Endothelial cell of umbilical vein (primary cell): ENCODE results near the gene ATAD2B. TPM values are rescaled to one million over a fixed set of nuclear protein-coding genes. Genes with fewer than 3 reads are reported as not detected.

Experiments
- BruUV-seq: library from RNA; stranded (reverse); fragments of 400-500 nt; replicated peaks from 2 replicates; lab custom pipeline; 2021; lab: Mats Ljungman, UMichigan
- CTCF ChIA-PET: fragments of 300-600, 350-600 bp; sonication (Branson Sonifier 250); formaldehyde crosslinking; loops from one replicate; lab custom pipeline; 2021; ENCODE audit warnings: antibody characterized with exemption, inconsistent platforms; lab: Charles Lee
- POLR2A ChIA-PET: fragments of 300-600, 350-600 bp; sonication (Branson Sonifier 250); formaldehyde crosslinking; loops from one replicate; lab custom pipeline; 2021; ENCODE audit warnings: antibody characterized with exemption, inconsistent platforms; lab: Charles Lee
- DNase-seq: peaks from one replicate; pipeline ENCODE4 v3.0.0-alpha.2; 2011; ENCODE audit warnings: low read depth, low spot score
- FAIRE-seq: peaks from 2 replicates; lab custom pipeline; 2011; peaks lifted over from hg19 to GRCh38; lab: Jason Lieb, UNC
- H2AFZ ChIP-seq: 2 replicates; pipeline ENCODE4 v1.6.0; 2012; ENCODE audit warnings: low read depth, low read length, control low read depth, inconsistent platforms
- H3K27ac ChIP-seq: 2 replicates; pipeline ENCODE4 v1.5.1; 2011; ENCODE audit warnings: low read depth, mild to moderate bottlenecking, control low read depth, low read length, moderate library complexity; ENCODE audit not compliant: insufficient read depth
- H3K27me3 ChIP-seq, 2 experiments: 2 replicates each; pipeline versions ENCODE4 v1.6.0 to v1.6.1; 2011; ENCODE audit warnings: low read length in 2 of 2, mixed read lengths in 1 of 2; ENCODE audit not compliant: control insufficient read depth in 2 of 2, insufficient read depth in 2 of 2
- H3K36me3 ChIP-seq, 2 experiments: 2 replicates in 1 of 2; 3 replicates in 1 of 2; pipeline ENCODE4 v1.5.1; 2011; ENCODE audit warnings: low read length in 2 of 2, mild to moderate bottlenecking in 1 of 2, moderate library complexity in 1 of 2; ENCODE audit not compliant: control insufficient read depth in 2 of 2, insufficient read depth in 2 of 2; ENCODE audit errors: extremely low read depth in 1 of 2
- H3K4me1 ChIP-seq: 3 replicates; pipeline ENCODE4 v1.5.1; 2011; ENCODE audit warnings: mild to moderate bottlenecking, low read length; ENCODE audit not compliant: control insufficient read depth, insufficient read depth; ENCODE audit errors: extremely low read depth
- H3K4me2 ChIP-seq: 2 replicates; pipeline ENCODE4 v1.6.1; 2011; ENCODE audit warnings: low read length, control low read depth, mixed read lengths; ENCODE audit not compliant: insufficient read depth
- H3K4me3 ChIP-seq, 3 experiments: fragments of 200-600 bp in 1 of 3; sonication (generic), shearing (Covaris generic) in 1 of 3; replicated peaks in 1 of 3; 2 replicates each; pipeline ENCODE4 v1.5.1; 2011 to 2016; ENCODE audit warnings: control low read depth in 3 of 3, low read length in 3 of 3, mild to moderate bottlenecking in 2 of 3, inconsistent platforms in 1 of 3, low read depth in 1 of 3, moderate library complexity in 1 of 3; ENCODE audit not compliant: insufficient read depth in 1 of 3
- H3K79me2 ChIP-seq: 2 replicates; pipeline ENCODE4 v1.6.0; 2012; ENCODE audit warnings: low read length, inconsistent platforms; ENCODE audit not compliant: control insufficient read depth, insufficient read depth
- H3K9ac ChIP-seq: replicated peaks from 2 replicates; pipeline ENCODE3; 2011; ENCODE audit warnings: low read length, control low read depth; ENCODE audit not compliant: insufficient read depth; ENCODE audit errors: extremely low read depth
- H3K9me1 ChIP-seq: replicated peaks from 3 replicates; pipeline ENCODE4 v1.6.0; 2011; ENCODE audit warnings: mild to moderate bottlenecking, low read length; ENCODE audit not compliant: control insufficient read depth, insufficient read depth; ENCODE audit errors: extremely low read depth
- H3K9me3 ChIP-seq: replicated peaks from 2 replicates; pipeline ENCODE4 v1.5.1; 2012; ENCODE audit warnings: low read length, inconsistent platforms; ENCODE audit not compliant: control insufficient read depth, insufficient read depth
- H4K20me1 ChIP-seq: replicated peaks from 2 replicates; pipeline ENCODE3; 2011; ENCODE audit warnings: mild to moderate bottlenecking, low read length; ENCODE audit not compliant: control insufficient read depth, insufficient read depth; ENCODE audit errors: extremely low read depth
- CTCF ChIP-seq, 2 donors: IDR thresholded peaks; 1 replicate in 1 of 2; 2 replicates in 1 of 2; pipeline ENCODE4 v1.5.1; 2011; ENCODE audit warnings: low read length in 2 of 2, mild to moderate bottlenecking in 2 of 2, moderate library complexity in 2 of 2, control low read depth in 1 of 2, inconsistent platforms in 1 of 2, low read depth in 1 of 2; ENCODE audit not compliant: insufficient read depth in 1 of 2; ENCODE audit errors: extremely low read depth in 1 of 2
- EZH2 ChIP-seq: IDR thresholded peaks from 2 replicates; pipeline ENCODE4 v1.6.1; 2012; ENCODE audit warnings: borderline replicate concordance, low read depth, mild to moderate bottlenecking, moderate library complexity, low read length, inconsistent platforms; ENCODE audit not compliant: severe bottlenecking
- FOS ChIP-seq: IDR thresholded peaks from 2 replicates; pipeline ENCODE4 v1.6.1; 2011; ENCODE audit warnings: mild to moderate bottlenecking, low read length, moderate library complexity, borderline replicate concordance; ENCODE audit not compliant: insufficient read depth
- GATA2 ChIP-seq: IDR thresholded peaks from 2 replicates; pipeline ENCODE4 v1.7.0; 2011; ENCODE audit warnings: low read depth, mild to moderate bottlenecking, moderate library complexity, mixed read lengths, low read length; ENCODE audit not compliant: insufficient read length, insufficient read depth
- JUN ChIP-seq: IDR thresholded peaks from 2 replicates; pipeline ENCODE4 v1.6.1; 2011; ENCODE audit warnings: borderline replicate concordance, low read depth; ENCODE audit not compliant: insufficient read length, insufficient read depth
- MYC ChIP-seq: IDR thresholded peaks from one replicate; pipeline ENCODE4 v1.6.1; 2011; ENCODE audit warnings: mild to moderate bottlenecking, low read depth, low read length
- POLR2A ChIP-seq: IDR thresholded peaks from 2 replicates; pipeline ENCODE4 v1.6.1; 2012; ENCODE audit warnings: low read depth, mild to moderate bottlenecking, control low read depth, low read length
- POLR2AphosphoS5 ChIP-seq: IDR thresholded peaks from 2 replicates; pipeline ENCODE4 v1.6.1; 2012; ENCODE audit warnings: low read depth, mild to moderate bottlenecking, control low read depth, low read length, moderate library complexity; ENCODE audit not compliant: insufficient read depth
- dilution Hi-C: fragments of 300-500 bp; cut with MboI; formaldehyde crosslinking; loops from one replicate; pipeline ENCODE4 v1.15.0; 2019; ENCODE audit warnings: low sequenced_read_pairs; ENCODE audit not compliant: extremely low pct_ligation_motif_present
- intact Hi-C: fragments of 100-400 bp; cut with micrococcal nuclease; formaldehyde crosslinking; loops from one replicate; pipeline ENCODE4 v1.10.0; 2022
- polyA plus RNA-seq, 4 experiments: library from polyadenylated mRNA; depleted of rRNA in 3 of 4; stranded (reverse) in 3 of 4; unstranded in 1 of 4; fragments of >200 nt; gene quantifications; 2 replicates each; pipeline versions ENCODE4 v1.2.1 to v1.2.3, GENCODE V29; 2011 to 2012; ENCODE audit warnings: missing spikeins in 1 of 4
- total RNA-seq: library from RNA; stranded (reverse); gene quantifications from 2 replicates; pipeline ENCODE4 v1.2.3, GENCODE V29; 2021
- TF ChIP-seq, protein P1 (sequence below): IDR thresholded peaks from 2 replicates; pipeline ENCODE4 v1.6.1; 2011; ENCODE audit not compliant: insufficient read depth, insufficient read length

The ATAD2B gene
- total and polyA plus RNA-seq, 2 donors (not counting 3 experiments of a cell fraction or from before 2014, with no cell fraction given) = 2.5 to 19.1 TPM

- FAIRE-seq (peak; percentile 91), DNase-seq (peak; percentile 83)
- CTCF ChIA-PET = interaction anchor here (2.4 kb wide), 1 partner anchor 353 kb away, joined by 8 read pairs; no protein-coding TSS in a partner anchor
- Histone ChIP-seq H3K9ac (peak overlapping the region; percentile 46), H4K20me1 (no peaks in the 10 kb centered on the region), H3K9me1 (no peaks in the 10 kb centered on the region), H3K4me1 (peaks cover 17% of the 10 kb centered on the region), H3K4me3 (no peak overlapping the region), H3K27ac (peak overlapping the region; percentile 73), H3K79me2 (no peaks in the 10 kb centered on the region), H3K9me3 (no peaks in the 10 kb centered on the region), H2AFZ (peak overlapping the region; percentile 60), H3K27me3 (no peaks in the 10 kb centered on the region), H3K4me2 (peak overlapping the region; percentile 4), H3K36me3 (no peaks in the 10 kb centered on the region)
- BruUV-seq = no TSS peak
- POLR2A ChIA-PET = no interaction called here
- TF ChIP-seq FOS (peak; percentile 95), POLR2AphosphoS5 (peak; percentile 29), CTCF (IDR thresholded peaks at IDR 0.05; ENCODE audit: extremely low read depth in 1 of 2, insufficient read depth in 1 of 2, low read depth in 1 of 2, low read length in 2 of 2) (no peak), JUN (peak; percentile 90), POLR2A (no peak), EZH2 (no peak), GATA2 (no peak), MYC (no peak)
- TF ChIP-seq, protein P1, sequence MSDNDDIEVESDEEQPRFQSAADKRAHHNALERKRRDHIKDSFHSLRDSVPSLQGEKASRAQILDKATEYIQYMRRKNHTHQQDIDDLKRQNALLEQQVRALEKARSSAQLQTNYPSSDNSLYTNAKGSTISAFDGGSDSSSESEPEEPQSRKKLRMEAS = no peak
- intact Hi-C loops (loop anchor here (10.0 kb wide), 1 partner anchor 373 kb away; the partner anchor contains the start of gene KLHL29), dilution Hi-C loops (no loop called here)
These were observed 169.1 kb downstream of the ATAD2B start for GRCh38 chr2:23757686-23758433.
